Dendritic cell treated with granulocyte-macrophage colony-stimulating factor and Interleukin-4, amounts not matched to agents 40 ng/mL and 50 ng/mL, for 4 days (primary cell): ENCODE data around the gene KIF3A.
A peak's percentile ranks its signal among the peaks of the same experiment; 100 is the strongest.
"Not testable (repeated sequence)": the region's sequence is repeated elsewhere in the genome, so short reads cannot be mapped to it uniquely, and the experiment has no call there.

ENCODE experiments used
- H3K27ac Mint-ChIP-seq: one replicate; pipeline ENCODE4 v1.8.0; 2022; ENCODE audit warnings: mild to moderate bottlenecking, mixed read lengths
- H3K27me3 Mint-ChIP-seq: one replicate; pipeline ENCODE4 v1.8.0; 2022; ENCODE audit warnings: mild to moderate bottlenecking, mixed read lengths
- H3K36me3 Mint-ChIP-seq: one replicate; pipeline ENCODE4 v1.8.0; 2022; ENCODE audit warnings: low read depth, mixed read lengths
- H3K4me1 Mint-ChIP-seq: one replicate; pipeline ENCODE4 v1.8.0; 2022; ENCODE audit warnings: low read depth, mixed read lengths
- H3K4me3 Mint-ChIP-seq: one replicate; pipeline ENCODE4 v1.8.0; 2022; ENCODE audit warnings: mild to moderate bottlenecking, moderate library complexity, mixed read lengths
- H3K9me3 Mint-ChIP-seq: one replicate; pipeline ENCODE4 v1.8.0; 2022; ENCODE audit warnings: mixed read lengths
- intact Hi-C: fragments of 100-400 bp; cut with micrococcal nuclease; formaldehyde crosslinking; loops from one replicate; pipeline ENCODE4 v1.15.0; 2022

The KIF3A gene

DNA sequence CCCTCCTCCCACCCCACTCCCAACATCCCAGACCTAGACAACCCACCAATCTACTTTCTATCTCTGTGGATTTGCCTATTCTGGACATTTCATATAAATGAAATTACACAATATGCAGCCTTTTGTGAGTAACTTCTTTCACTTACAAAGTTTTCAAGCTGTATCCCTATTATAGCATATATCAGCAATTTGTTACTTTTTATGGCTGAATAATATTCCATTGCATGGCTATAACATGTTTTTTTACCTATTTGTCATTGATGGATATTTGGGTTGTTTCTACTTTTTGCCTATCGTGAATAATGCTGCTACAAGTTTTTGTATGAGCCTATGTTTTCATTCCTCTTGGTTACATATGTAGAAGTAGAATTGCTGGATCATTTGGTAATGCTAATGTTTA lies 1.9 kb upstream of the KIF3A start:
- H3K27me3 Mint-ChIP-seq: peaks cover 47% of the 10 kb centered on the region
- intact Hi-C loops: no loop called here
- no peak overlapping the region for H3K4me3 Mint-ChIP-seq
- no peak overlapping the region for H3K27ac Mint-ChIP-seq
- H3K4me1 Mint-ChIP-seq: peaks cover 10% of the 10 kb centered on the region
- peaks cover 5% of the 10 kb centered on the region for H3K36me3 Mint-ChIP-seq
- peaks cover 5% of the 10 kb centered on the region for H3K9me3 Mint-ChIP-seq

GRCh38 chr5:132737982-132738681 lies 786 bp upstream of the KIF3A start:
- intact Hi-C loops: no loop called here
- H3K4me1 Mint-ChIP-seq: peaks cover 10% of the 10 kb centered on the region
- no peak overlapping the region for H3K27ac Mint-ChIP-seq
- H3K9me3 Mint-ChIP-seq: peaks cover 5% of the 10 kb centered on the region
- H3K27me3 Mint-ChIP-seq: peaks cover 42% of the 10 kb centered on the region
- H3K4me3 Mint-ChIP-seq: peak overlapping the region; percentile 85
- peaks cover 5% of the 10 kb centered on the region for H3K36me3 Mint-ChIP-seq

- H3K9me3 Mint-ChIP-seq: no peaks in the 10 kb centered on the region
- peaks cover 5% of the 10 kb centered on the region for H3K36me3 Mint-ChIP-seq
- H3K4me1 Mint-ChIP-seq: peaks cover 10% of the 10 kb centered on the region
- H3K4me3 Mint-ChIP-seq: no peak overlapping the region
- intact Hi-C loops: no loop called here
- no peak overlapping the region for H3K27ac Mint-ChIP-seq
- peaks cover 18% of the 10 kb centered on the region for H3K27me3 Mint-ChIP-seq
These were observed 2.7 kb downstream of the KIF3A start for GRCh38 chr5:132734687-132735086.

GRCh38 chr5:132733499-132734148 lies 3.7 kb downstream of the KIF3A start:
- intact Hi-C loops: no loop called here
- Mint-ChIP-seq H3K9me3 (no peaks in the 10 kb centered on the region), H3K36me3 (peaks cover 5% of the 10 kb centered on the region), H3K4me3 (no peak overlapping the region), H3K27me3 (peaks cover 12% of the 10 kb centered on the region), H3K4me1 (peaks cover 10% of the 10 kb centered on the region), H3K27ac (no peak overlapping the region)

DNA sequence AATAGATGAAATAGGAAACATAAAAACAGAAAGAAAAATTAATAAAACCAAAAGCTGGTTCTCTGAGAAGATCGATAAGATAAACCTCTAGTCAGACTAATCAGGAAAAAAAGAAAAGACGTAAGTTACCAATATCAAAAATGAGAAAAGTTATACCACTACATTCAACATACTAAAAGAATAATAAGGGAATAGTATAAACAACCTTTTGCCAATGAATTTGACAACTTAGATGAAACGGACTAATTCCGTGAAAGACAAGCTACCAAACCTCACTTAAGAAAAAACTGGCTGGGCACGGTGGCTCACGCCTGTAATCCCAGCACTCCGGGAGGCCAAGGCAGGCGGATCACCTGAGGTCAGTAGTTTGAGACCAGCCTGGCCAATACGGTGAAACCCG lies 7.5 kb downstream of the KIF3A start:
- H3K36me3 Mint-ChIP-seq: no peaks in the 10 kb centered on the region
- intact Hi-C loops: no loop called here
- peaks cover 3% of the 10 kb centered on the region for H3K27me3 Mint-ChIP-seq
- H3K4me1 Mint-ChIP-seq: no peaks in the 10 kb centered on the region
- H3K4me3 Mint-ChIP-seq: no peak overlapping the region
- H3K27ac Mint-ChIP-seq: no peak overlapping the region
- no peaks in the 10 kb centered on the region for H3K9me3 Mint-ChIP-seq

- Mint-ChIP-seq H3K36me3 (no peaks in the 10 kb centered on the region), H3K4me1 (no peaks in the 10 kb centered on the region), H3K27me3 (peaks cover 3% of the 10 kb centered on the region), H3K27ac (no peak overlapping the region), H3K4me3 (no peak overlapping the region), H3K9me3 (no peaks in the 10 kb centered on the region)
- intact Hi-C loops: no loop called here
These were observed 11.6 kb downstream of the KIF3A start for GRCh38 chr5:132725745-132726144.

DNA sequence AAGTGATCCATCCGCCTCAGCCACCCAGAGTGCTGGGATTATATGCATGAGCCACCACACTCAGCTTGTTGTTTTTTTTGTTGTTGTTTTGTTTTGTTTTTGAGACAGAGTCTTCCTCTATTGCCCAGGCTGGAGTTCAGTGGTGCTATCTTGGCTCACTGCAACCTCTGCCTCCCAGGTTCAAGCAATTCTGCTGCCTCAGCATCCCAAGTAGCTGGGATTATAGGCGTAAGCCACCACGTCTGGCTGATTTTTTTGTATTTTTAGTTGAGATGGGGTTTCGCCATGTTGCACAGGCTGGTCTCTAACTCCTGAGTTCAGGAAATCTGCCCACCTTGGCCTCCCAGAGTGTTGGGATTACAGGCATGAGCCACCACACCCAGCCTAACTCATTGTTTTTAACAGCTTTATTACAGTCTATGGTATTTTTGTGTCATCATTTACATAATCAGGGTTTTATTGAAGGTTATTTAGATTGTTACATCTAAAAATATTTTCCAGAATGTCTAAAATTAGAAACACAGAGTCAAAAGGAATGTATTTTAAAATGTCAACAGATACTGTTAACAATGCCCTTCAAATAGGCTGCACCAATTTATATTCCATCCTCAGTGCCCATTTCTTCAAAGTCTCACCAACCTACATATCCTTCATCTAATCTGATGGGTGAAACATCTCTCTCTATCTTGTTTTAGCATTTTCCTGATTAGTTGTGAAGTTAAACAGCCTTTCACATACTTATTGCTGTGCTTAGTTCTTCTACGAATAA lies 18.6 kb downstream of the KIF3A start:
- no peaks in the 10 kb centered on the region for H3K9me3 Mint-ChIP-seq
- H3K4me3 Mint-ChIP-seq: no peak overlapping the region
- H3K4me1 Mint-ChIP-seq: no peaks in the 10 kb centered on the region
- H3K27me3 Mint-ChIP-seq: no peaks in the 10 kb centered on the region
- H3K27ac Mint-ChIP-seq: no peak overlapping the region
- no peaks in the 10 kb centered on the region for H3K36me3 Mint-ChIP-seq
- intact Hi-C loops: loop anchor here (10.0 kb wide), 1 partner anchor 194 kb away; no protein-coding TSS in a partner anchor

- intact Hi-C loops: loop anchor here (5.0 to 10.0 kb wide), 2 partner anchors 190 to 327 kb away; no protein-coding TSS in a partner anchor
- H3K27me3 Mint-ChIP-seq: no peaks in the 10 kb centered on the region
- no peak overlapping the region for H3K27ac Mint-ChIP-seq
- no peak overlapping the region for H3K4me3 Mint-ChIP-seq
- H3K36me3 Mint-ChIP-seq: no peaks in the 10 kb centered on the region
- H3K9me3 Mint-ChIP-seq: no peaks in the 10 kb centered on the region
- no peaks in the 10 kb centered on the region for H3K4me1 Mint-ChIP-seq
These were observed 22.7 kb downstream of the KIF3A start for GRCh38 chr5:132714456-132715307.

- intact Hi-C loops: no loop called here
- Mint-ChIP-seq H3K9me3 (no peaks in the 10 kb centered on the region), H3K36me3 (no peaks in the 10 kb centered on the region), H3K4me3 (no peak overlapping the region), H3K27ac (peak overlapping the region; percentile 46), H3K4me1 (peaks cover 6% of the 10 kb centered on the region), H3K27me3 (no peaks in the 10 kb centered on the region)
These were observed 28.7 kb downstream of the KIF3A start for GRCh38 chr5:132708645-132709044.

- Mint-ChIP-seq H3K36me3 (no peaks in the 10 kb centered on the region), H3K27me3 (no peaks in the 10 kb centered on the region), H3K4me3 (no peak overlapping the region), H3K9me3 (no peaks in the 10 kb centered on the region), H3K4me1 (peaks cover 6% of the 10 kb centered on the region), H3K27ac (no peak overlapping the region)
- intact Hi-C loops: no loop called here
These were observed 32.5 kb downstream of the KIF3A start for GRCh38 chr5:132704875-132705274.

DNA sequence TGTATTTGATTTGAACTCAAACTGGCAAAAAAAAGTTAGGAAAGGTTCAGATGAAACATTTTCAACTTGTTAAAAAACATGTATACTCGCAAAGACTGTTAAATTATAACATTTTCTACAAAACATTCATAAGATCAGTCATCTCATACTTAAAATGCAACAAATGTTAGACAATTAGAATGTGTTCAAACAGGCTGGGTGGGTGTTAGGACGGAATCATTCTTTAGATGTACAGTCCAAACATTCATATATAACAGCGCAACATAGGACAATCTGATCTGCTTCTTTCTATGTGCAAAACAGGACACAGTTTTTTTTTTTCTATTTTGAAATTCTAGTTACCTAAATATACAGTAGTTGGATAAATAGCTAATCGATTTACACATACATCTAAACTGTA lies 41.4 kb downstream of the KIF3A start:
- intact Hi-C loops: no loop called here
- no peaks in the 10 kb centered on the region for H3K27me3 Mint-ChIP-seq
- H3K27ac Mint-ChIP-seq: no peak overlapping the region
- no peaks in the 10 kb centered on the region for H3K9me3 Mint-ChIP-seq
- H3K4me1 Mint-ChIP-seq: no peaks in the 10 kb centered on the region
- H3K4me3 Mint-ChIP-seq: no peak overlapping the region
- no peaks in the 10 kb centered on the region for H3K36me3 Mint-ChIP-seq

GRCh38 chr5:132692632-132692967 lies 44.7 kb downstream of the KIF3A start:
- Mint-ChIP-seq H3K4me1 (peaks cover 18% of the 10 kb centered on the region), H3K9me3 (no peaks in the 10 kb centered on the region), H3K27ac (no peak overlapping the region), H3K36me3 (no peaks in the 10 kb centered on the region), H3K27me3 (no peaks in the 10 kb centered on the region), H3K4me3 (no peak overlapping the region)
- intact Hi-C loops: no loop called here

GRCh38 chr5:132691755-132692631 lies 45.4 kb downstream of the KIF3A start:
- H3K9me3 Mint-ChIP-seq, H3K36me3 Mint-ChIP-seq, H3K4me3 Mint-ChIP-seq, H3K27ac Mint-ChIP-seq, intact Hi-C loops, H3K27me3 Mint-ChIP-seq: not testable (repeated sequence)
- peaks cover 18% of the 10 kb centered on the region for H3K4me1 Mint-ChIP-seq
